AG20443 (cell line): ENCODE measurements around the gene PIP5K1C.
A peak's percentile ranks its signal among the peaks of the same experiment; 100 is the strongest.
"Not testable (repeated sequence)": the region's sequence is repeated elsewhere in the genome, so short reads cannot be mapped to it uniquely, and the experiment has no call there.

Experiments used
- DNase-seq: peaks from one replicate; pipeline ENCODE4 v3.0.0; 2012; ENCODE audit warnings: low spot score, mixed read lengths

The PIP5K1C gene

GRCh38 chr19:3644351-3645066, 55.8 kb downstream of the PIP5K1C start:
- DNase-seq = no peak

DNA sequence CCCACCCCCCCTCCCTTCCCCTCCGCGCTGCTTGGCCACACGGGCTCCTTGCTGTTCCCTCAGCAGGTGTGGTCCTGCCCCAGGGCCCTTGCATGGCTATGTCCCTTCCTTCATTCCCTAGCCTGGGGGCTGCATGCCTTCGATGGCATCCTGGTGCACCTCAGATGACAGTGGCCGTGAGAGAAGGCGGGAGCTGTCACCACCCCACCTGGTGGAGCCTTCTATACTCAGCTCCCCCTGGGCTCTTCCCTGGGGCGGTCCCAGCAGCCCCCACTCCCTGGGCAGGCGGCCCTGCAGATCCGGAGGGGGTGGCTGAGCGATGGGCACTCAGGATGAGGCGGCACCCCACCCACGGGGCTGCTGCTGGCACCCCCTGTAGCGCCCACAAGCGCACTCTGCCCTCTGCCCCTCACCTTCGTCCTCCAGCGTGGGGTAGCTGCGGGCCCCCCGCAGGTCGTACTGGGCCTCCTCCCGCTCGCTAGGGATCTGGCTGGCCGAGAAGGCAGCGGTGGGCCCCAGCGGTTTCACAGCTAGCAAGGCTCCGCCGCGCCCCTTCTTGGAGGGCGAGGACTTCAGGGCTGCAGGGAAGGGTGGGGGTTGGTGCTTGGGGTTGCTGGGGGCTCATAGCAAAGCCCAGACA, 56.5 kb downstream of the PIP5K1C start:
- DNase-seq = no peak

DNA sequence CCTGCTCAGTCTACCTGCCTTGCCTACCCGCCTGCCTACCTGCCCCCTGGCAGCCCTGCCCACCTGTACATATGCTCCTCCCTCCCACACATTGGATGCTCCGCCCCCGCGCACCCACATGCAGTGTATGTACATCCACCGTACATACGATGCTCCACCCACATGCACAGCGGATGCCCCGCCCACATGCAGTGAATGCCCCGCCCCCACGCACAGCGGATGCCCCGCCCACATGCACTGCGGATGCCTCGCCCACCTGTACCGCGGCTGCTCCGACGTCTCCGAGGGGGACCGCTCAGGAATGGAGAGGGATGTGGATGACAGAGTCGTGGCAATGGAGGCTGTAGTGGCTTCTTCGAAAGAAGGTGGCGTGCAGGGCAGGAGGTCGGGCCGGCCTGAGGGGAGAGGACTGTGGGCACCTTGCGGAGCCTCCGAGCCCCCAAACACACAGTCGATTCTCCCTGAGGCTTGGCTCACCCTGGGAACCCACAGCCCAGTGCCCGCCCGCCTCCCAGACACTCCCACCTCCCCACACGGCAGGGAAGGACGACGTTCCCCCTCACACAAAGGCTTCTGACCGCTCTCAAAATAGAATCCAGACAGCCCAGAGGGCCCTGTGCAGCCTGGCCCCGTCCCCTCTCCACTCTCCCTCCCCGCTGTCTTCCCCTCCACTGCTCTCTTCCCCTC, 57.1 kb downstream of the PIP5K1C start:
- no peak for DNase-seq

DNA sequence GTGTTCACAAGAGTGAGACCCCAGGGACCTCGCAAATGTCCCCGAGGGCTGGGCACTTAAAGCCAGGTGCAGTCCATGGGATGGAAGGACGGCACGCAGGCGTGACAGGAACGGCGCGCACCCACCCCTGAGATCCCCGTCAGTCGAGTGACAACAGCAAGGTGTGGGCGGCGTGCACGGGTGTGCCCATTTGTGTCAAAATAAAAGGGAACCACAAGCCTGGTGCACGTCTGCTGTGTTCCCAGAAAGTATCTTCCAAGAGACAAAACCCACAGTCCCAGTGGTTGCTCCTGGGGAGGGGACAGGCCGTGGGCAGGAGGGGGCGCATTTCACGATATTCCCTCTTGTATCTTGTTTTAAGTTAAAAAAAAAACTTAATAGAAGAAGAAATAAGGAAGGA, 58.0 kb downstream of the PIP5K1C start:
- DNase-seq = no peak

GRCh38 chr19:3641515-3642269, 58.6 kb downstream of the PIP5K1C start:
- DNase-seq = no peak

- no peak for DNase-seq
Measured at GRCh38 chr19:3639479-3639878, 60.8 kb downstream of the PIP5K1C start.

DNA sequence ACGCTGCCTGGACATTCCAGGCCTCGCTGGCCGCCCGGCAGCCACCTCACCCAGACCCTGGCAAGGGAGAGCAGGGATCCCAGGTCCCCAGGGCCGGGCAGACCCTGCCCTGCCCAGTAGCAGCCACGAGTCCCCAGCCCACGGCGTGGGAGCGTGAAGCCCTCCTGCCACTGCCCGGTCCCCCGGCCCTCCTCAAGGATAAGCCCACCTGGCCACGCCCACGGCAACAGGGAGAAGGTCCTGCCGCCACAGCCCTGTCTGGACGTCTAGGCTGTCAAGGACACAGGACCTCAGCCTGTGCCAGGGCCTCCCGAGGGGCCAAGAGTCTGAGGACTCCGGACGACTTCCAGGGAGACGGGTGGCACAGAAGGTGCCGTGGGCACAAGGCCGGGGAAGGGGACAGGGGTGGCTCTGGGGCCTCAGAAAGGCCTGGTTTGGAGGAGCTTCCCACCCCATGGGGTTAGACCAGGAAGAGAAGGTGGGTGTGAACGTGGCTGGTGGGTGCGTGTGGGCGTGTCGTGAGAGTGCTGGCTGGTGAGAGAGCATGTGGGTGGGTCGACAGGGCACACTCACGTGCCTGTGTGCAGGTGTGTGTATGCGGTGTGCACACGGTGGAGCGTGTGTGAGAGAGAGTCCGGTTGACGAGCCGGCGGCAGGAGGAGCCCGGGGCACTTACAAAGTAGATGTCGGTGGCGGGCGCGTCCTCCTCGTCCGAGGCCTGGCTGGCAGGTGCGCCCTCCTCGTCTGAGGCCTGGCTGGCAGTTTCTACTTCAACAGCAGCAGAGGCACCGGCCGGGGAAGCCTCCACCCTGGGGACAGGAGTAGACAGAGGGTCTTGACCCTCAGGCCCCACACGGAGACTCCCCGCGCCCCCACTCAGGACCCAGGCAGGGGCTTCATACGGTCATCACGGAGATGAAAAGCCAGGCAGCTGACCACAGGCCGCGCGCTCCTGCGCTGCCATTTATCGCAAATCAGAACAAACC, 61.8 kb downstream of the PIP5K1C start:
- DNase-seq = no peak

DNA sequence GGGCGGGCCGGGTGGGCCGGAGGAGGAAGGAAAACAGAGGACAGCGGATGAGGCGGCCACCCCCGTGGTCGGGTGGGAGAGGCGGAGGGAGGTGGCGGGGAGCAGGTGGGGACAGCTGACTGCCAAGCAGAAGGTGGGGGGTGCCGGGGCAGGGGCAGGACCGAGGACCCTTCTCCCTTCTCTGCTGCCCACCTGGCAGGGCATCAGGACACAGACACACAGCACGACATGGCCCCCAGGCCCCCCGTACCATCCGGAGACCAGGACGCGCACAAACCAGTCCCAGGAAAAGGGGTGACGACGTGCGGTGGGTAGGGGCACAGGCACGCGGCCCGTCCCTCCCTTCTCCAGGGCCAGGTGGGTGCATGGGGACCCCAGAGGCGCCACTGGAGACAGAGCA, 62.6 kb downstream of the PIP5K1C start:
- no peak for DNase-seq

GRCh38 chr19:3636962-3637361, 63.3 kb downstream of the PIP5K1C start:
- no peak for DNase-seq

- no peak for DNase-seq
Measured at GRCh38 chr19:3636506-3636905, 63.8 kb downstream of the PIP5K1C start.

DNA sequence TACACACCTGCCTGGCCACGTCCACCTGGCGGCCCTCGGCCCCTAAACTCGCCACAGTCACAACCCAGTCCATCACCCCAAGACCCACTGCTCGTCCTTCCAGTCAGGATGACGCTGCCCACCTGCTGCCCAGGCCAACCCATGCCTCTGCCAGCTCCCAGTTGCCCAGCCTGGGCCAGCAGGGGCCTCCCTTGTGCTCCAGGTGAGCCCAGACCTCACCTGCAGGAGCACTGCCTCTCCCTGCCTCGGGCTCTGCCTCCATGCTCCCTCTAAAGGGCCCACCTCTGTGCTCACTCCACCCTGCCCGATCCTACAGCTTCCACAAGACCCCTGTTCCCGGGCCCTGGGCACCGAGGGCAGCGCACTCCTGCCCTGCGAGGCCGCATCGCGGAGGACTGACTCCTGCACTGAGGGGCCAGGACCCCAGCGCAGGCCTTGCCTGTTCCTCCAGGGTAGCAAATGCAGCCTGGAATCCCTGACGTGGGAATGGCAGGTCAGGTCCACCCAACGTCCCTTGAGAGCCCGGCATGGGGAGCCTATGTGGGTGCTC, 65.7 kb downstream of the PIP5K1C start:
- no peak for DNase-seq

DNA sequence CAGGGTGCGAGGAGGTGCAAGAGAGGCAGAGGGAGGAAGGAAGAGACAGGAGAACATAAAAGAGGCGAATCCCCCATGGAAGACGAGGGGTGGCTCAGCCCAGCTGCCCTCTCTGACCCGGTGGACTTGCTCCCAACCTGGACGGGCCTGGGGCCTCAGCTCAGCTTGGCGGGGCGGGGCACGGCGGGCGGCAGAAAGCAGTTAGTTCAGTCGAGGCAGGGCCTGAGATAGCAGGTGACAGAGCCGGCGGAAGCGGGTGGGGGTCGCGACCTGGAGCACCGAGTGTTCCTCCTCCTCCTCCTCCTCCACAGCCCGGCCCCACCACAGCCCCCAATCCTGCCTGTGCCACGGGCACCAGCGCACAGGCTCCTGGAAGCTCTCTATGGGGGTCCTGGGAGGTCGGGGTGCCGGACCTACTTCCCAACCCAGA, 66.7 kb downstream of the PIP5K1C start:
- no peak for DNase-seq

GRCh38 chr19:3632739-3633558, 67.3 kb downstream of the PIP5K1C start:
- no peak for DNase-seq

GRCh38 chr19:3632098-3632497, 68.2 kb downstream of the PIP5K1C start:
- no peak for DNase-seq

DNA sequence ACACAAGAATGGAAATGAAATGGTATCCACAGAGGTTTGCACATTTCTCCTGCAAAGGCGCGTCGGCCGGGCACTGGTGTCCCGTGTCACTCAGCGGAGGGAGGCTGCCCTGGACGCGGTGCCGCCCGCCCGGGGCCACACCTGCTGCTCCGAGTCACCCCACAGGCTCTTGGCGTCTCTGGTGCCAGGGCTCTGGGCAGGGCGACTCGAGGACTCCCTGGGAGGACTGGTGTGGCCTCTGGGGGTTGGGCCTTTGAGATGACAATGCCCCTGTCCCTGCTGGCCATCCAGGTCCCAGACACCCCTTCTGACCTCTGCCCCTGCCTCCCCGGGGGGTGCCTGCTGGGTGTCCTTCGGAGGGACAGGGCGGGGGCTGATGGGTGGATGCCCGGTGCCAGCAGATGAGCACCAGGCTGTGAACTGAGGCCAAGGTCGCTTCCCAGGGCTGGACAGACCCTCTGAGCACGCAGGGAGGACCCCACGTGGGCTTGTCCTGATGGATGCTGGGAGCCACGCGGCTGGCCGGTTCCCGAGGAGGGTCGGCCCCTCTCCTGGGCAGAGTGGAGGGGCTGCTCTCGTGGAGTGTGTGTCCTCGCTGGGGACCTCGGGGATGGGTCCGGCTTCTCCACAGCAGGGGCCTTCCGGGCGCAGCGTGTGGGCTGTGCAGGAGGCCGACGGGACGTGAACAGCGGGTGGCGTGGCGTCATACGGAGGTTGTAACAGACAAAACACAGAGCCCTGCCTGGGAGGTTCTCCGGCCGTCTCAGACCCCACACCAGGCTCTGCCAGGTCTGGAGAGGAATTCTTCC, 69.0 kb downstream of the PIP5K1C start:
- no peak for DNase-seq

DNA sequence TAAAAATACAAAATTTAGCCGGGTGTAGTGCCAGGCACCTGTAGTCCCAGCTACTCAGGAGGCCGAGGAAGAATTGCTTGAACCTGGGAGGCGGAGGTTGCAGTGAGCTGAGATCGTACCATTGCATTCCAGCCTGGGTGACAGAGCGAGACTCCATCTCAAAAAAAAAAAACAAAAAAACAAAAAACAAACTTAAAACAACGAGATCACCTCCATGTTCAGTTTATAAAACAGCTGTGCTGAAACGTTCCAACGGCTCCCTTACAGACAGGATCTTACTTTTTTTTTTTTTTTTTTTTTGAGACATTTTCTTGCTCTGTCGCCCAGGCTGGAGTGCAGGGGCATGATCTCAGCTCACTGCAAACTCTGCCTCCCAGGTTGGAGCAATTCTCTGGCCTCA, 71.5 kb downstream of the PIP5K1C start:
- DNase-seq = not testable (repeated sequence)

- no peak for DNase-seq
Measured at GRCh38 chr19:3627351-3627723, 72.9 kb downstream of the PIP5K1C start.

- DNase-seq = peak; percentile 100
Measured at GRCh38 chr19:3626473-3627350, 73.6 kb downstream of the PIP5K1C start, which contains the start of gene CACTIN. TSS of gene CACTIN (minus strand) at chr19:3626790. CDS start at chr19:3626762, 28 bp downstream.
